ENCODE data around the gene SLC25A31. TPM values are rescaled to one million over a fixed set of nuclear protein-coding genes. Genes with fewer than 3 reads are reported as not detected.

SLC25A31 gene
- total RNA-seq, result not detected in 2 replicates

DNA sequence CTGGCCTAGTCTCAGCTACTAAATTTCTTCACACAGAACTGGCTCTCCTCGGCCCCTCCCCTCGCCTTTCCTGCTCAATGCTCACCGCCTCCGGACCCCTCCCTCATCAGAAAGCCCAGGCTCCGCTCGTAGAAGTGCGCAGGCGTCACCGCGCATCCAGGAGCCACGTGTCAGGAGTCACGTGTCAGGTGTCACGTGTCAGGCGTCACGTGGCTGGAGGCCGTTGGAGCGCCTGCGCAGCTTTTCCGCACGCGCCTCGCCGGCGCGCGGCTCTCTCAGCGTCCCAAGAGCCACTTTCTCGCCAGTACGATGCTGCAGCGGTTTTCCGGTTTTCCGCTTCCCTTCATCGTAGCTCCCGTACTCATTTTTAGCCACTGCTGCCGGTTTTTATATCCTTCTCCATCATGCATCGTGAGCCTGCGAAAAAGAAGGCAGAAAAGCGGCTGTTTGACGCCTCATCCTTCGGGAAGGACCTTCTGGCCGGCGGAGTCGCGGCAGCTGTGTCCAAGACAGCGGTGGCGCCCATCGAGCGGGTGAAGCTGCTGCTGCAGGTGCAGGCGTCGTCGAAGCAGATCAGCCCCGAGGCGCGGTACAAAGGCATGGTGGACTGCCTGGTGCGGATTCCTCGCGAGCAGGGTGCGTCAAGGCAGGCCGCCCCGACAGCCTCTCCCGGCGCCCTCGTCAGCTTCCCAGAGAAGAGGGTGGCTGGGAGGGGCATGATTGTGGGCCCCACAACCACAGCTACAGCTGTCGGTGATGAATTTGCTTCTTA, at the start of gene SLC25A31:
TSS of gene SLC25A31 (plus strand) at position 259 of the 772 bp plus-strand sequence. CDS start at position 405, 146 bp downstream.

DNA sequence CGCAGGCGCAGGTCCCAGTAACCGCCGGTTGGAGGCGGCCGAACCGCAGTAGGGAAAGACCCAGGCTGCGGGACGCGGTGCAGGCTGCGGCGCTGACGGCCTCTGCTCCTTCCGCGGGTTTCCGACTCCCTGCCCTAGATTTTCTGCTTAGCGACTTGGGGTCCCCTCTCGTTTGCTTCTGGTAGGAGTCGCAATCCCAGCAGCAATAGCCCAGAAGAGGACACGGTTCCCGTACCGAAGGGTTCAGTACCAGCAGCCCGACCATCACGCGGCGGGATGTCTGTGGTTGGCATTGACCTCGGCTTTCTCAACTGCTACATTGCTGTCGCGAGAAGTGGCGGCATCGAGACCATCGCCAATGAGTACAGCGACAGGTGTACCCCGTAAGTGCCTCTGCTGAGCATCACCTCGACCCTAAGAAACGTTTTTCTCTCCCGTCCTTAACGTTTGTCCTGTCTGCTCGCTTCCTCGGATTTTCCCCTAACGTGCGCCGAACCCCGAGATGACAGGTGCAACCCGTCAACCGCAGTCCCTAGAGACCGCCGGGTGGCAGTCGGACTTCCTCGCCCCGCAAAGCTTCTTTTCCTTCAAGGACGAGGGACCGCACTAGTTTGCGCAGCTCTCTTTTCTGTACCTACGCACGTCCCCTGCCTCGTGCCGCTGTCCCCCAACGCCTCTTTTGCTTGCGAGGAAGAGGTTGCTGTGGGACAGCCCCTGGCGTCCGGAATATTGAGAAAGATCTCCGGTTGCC, 52.2 kb downstream of the SLC25A31 start, which contains the start of gene HSPA4L:
TSS of gene HSPA4L (plus strand) at position 48 of the 751 bp plus-strand sequence. CDS start at position 277, 229 bp downstream.

Other genes with a start within 250 kb of the SLC25A31 start
- gene INTU, start 97.4 kb upstream of the SLC25A31 start, total RNA-seq, result 5.6 and 6.5 TPM in 2 replicates
- 29.3 and 30.5 TPM in 2 replicates for gene HSPA4L, start 51.9 kb downstream of the SLC25A31 start, total RNA-seq
- gene PLK4, start 150.5 kb downstream of the SLC25A31 start, total RNA-seq, result 31.9 and 46.2 TPM in 2 replicates
- gene MFSD8, start 234.8 kb downstream of the SLC25A31 start, total RNA-seq, result 25.4 and 28.2 TPM in 2 replicates
- 12.0 and 15.1 TPM in 2 replicates for gene ABHD18, start 235.0 kb downstream of the SLC25A31 start, total RNA-seq

Data from thoracic aorta endothelial cell (primary cell).